HepG2 (cell line): ENCODE data around the gene SNX9. TPM values are rescaled to one million over a fixed set of nuclear protein-coding genes. Genes with fewer than 3 reads are reported as not detected.

ENCODE experiments used
- DR1 ChIP-seq: sonication (generic); formaldehyde crosslinking; IDR thresholded peaks from 2 replicates; pipeline ENCODE4 v1.8.0; 2021; ENCODE audit warnings: mild to moderate bottlenecking, missing genetic modification reagents, inconsistent platforms
- EEA1 ChIP-seq: sonication (generic); formaldehyde crosslinking; IDR thresholded peaks from 2 replicates; pipeline ENCODE4 v1.5.1; 2020; ENCODE audit warnings: mild to moderate bottlenecking, missing genetic modification reagents, borderline replicate concordance
- GFI1 ChIP-seq: sonication (generic); formaldehyde crosslinking; IDR thresholded peaks from 2 replicates; pipeline ENCODE4 v1.5.0; 2020; ENCODE audit warnings: missing genetic modification reagents, mild to moderate bottlenecking, borderline replicate concordance
- HNF4A ChIP-seq: sonication (generic); formaldehyde crosslinking; IDR thresholded peaks from 2 replicates; pipeline ENCODE4 v1.4.0; 2020; ENCODE audit warnings: missing genetic modification reagents
- NFRKB ChIP-seq: fragments of 450-650 bp; IDR thresholded peaks from 2 replicates; pipeline ENCODE4 v1.6.1; 2017
- NR1H2 ChIP-seq: sonication (generic); formaldehyde crosslinking; IDR thresholded peaks from 2 replicates; pipeline ENCODE4 v1.8.1; 2022; ENCODE audit warnings: low read depth, missing genetic modification reagents, borderline replicate concordance
- RBM22 ChIP-seq: fragments of 200-400 bp; formaldehyde crosslinking; optimal IDR thresholded peaks from 2 replicates; pipeline ENCODE3; 2017; ENCODE audit warnings: mild to moderate bottlenecking, low read length, moderate library complexity
- THYN1 ChIP-seq: sonication (generic); formaldehyde crosslinking; IDR thresholded peaks from 2 replicates; pipeline ENCODE4 v1.8.1; 2023; ENCODE audit warnings: low read depth, mild to moderate bottlenecking, moderate library complexity, missing genetic modification reagents, borderline replicate concordance
- ZNF251 ChIP-seq: sonication (generic); formaldehyde crosslinking; IDR thresholded peaks from 2 replicates; pipeline ENCODE4 v1.9.0; 2021; ENCODE audit warnings: mild to moderate bottlenecking, missing genetic modification reagents
- ZNF501 ChIP-seq: sonication (generic); formaldehyde crosslinking; IDR thresholded peaks from 2 replicates; pipeline ENCODE4 v1.5.1; 2020; ENCODE audit warnings: mild to moderate bottlenecking, moderate library complexity, missing genetic modification reagents
- ZNF589 ChIP-seq: sonication (generic); formaldehyde crosslinking; conservative IDR thresholded peaks from 2 replicates; pipeline ENCODE4 v1.8.0; 2022; ENCODE audit warnings: mild to moderate bottlenecking, moderate library complexity, missing genetic modification reagents
- ZSCAN25 ChIP-seq: sonication (generic); formaldehyde crosslinking; IDR thresholded peaks from 2 replicates; pipeline ENCODE4 v1.8.0; 2022; ENCODE audit warnings: mild to moderate bottlenecking, missing genetic modification reagents
- polyA plus RNA-seq, 8 experiments: library from polyadenylated mRNA; depleted of rRNA in 3 of 8; stranded (reverse) in 7 of 8; unstranded in 1 of 8; fragments of >200 nt; fragmentation: Illumina TruSeq in 4 of 8; extraction: Trizol in 4 of 8; gene quantifications; 2 replicates each; pipeline versions ENCODE4 v1.2.1 to v1.2.3, GENCODE V29; 2011 to 2016; ENCODE audit warnings: low read depth in 4 of 8, missing spikeins in 1 of 8, mixed read lengths in 1 of 8; ENCODE audit not compliant: insufficient read depth in 1 of 8
- total RNA-seq, 5 experiments: library from RNA; depleted of rRNA; stranded (reverse); fragments of >200 nt; fragmentation: Illumina TruSeq; extraction: Trizol; gene quantifications; 2 replicates each; pipeline ENCODE4 v1.2.3, GENCODE V29; 2016; ENCODE audit warnings: low read depth in 1 of 5
- TF ChIP-seq, protein P1 (sequence below): sonication (generic); formaldehyde crosslinking; IDR thresholded peaks from 2 replicates; pipeline ENCODE4 v1.5.1; 2020; ENCODE audit warnings: mild to moderate bottlenecking, missing genetic modification reagents, borderline replicate concordance
- TF ChIP-seq, protein P2 (sequence below): sonication (generic); formaldehyde crosslinking; conservative IDR thresholded peaks from 2 replicates; pipeline ENCODE4 v1.4.0; 2020; ENCODE audit warnings: missing genetic modification reagents
- TF ChIP-seq, protein P3 (sequence below): sonication (generic); formaldehyde crosslinking; IDR thresholded peaks from 2 replicates; pipeline ENCODE4 v1.5.0; 2020; ENCODE audit warnings: missing genetic modification reagents

Gene SNX9
- total and polyA plus RNA-seq, 2 of the 13 experiments (the other 11 are each of a cell fraction or from before 2014, with no cell fraction given) = 21.9 to 36.0 TPM

DNA sequence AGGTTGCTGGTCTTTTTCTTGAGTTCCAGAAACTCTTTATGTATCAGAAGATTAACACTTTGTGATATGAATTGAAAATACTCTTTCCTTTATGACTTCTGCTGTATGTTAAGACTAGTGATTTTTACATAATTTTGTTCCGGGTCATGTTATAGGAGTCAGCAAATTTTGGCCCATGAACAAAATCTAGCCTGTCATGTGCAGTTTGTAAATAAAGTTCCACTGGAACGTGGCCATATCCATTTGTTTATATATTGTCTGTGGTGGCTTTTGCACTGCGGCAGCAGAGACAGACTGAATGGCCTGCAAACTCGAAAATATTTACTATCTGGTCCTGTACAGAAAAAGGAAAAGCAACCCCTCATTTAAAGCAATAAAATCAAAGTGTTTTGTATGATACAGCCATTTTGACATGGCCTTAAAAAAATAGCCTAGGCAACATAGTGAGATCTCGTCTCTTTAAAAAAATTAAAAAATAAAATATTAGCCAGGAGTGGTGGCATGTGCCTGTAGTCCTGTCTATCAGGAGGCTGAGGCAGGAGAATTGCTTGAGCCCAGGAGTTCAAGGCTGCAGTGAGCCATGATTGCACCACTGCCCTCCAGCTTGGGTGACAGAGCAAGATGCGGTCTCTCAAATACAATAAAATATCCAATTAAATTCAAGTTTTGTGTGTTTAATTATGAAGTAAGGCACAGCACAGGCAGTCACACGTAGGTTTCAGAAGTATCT is 36.9 kb downstream of the SNX9 start (continued):
- TF ChIP-seq, protein P1, sequence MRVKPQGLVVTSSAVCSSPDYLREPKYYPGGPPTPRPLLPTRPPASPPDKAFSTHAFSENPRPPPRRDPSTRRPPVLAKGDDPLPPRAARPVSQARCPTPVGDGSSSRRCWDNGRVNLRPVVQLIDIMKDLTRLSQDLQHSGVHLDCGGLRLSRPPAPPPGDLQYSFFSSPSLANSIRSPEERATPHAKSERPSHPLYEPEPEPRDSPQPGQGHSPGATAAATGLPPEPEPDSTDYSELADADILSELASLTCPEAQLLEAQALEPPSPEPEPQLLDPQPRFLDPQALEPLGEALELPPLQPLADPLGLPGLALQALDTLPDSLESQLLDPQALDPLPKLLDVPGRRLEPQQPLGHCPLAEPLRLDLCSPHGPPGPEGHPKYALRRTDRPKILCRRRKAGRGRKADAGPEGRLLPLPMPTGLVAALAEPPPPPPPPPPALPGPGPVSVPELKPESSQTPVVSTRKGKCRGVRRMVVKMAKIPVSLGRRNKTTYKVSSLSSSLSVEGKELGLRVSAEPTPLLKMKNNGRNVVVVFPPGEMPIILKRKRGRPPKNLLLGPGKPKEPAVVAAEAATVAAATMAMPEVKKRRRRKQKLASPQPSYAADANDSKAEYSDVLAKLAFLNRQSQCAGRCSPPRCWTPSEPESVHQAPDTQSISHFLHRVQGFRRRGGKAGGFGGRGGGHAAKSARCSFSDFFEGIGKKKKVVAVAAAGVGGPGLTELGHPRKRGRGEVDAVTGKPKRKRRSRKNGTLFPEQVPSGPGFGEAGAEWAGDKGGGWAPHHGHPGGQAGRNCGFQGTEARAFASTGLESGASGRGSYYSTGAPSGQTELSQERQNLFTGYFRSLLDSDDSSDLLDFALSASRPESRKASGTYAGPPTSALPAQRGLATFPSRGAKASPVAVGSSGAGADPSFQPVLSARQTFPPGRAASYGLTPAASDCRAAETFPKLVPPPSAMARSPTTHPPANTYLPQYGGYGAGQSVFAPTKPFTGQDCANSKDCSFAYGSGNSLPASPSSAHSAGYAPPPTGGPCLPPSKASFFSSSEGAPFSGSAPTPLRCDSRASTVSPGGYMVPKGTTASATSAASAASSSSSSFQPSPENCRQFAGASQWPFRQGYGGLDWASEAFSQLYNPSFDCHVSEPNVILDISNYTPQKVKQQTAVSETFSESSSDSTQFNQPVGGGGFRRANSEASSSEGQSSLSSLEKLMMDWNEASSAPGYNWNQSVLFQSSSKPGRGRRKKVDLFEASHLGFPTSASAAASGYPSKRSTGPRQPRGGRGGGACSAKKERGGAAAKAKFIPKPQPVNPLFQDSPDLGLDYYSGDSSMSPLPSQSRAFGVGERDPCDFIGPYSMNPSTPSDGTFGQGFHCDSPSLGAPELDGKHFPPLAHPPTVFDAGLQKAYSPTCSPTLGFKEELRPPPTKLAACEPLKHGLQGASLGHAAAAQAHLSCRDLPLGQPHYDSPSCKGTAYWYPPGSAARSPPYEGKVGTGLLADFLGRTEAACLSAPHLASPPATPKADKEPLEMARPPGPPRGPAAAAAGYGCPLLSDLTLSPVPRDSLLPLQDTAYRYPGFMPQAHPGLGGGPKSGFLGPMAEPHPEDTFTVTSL (CRISPR knock-in tag) = peak; percentile 32; the same call in 1 of the 2 replicates
- TF ChIP-seq HNF4A (CRISPR knock-in tag) (0 out of 2 replicates have a peak, but pooled peaks have one; percentile 8), NFRKB (no peak), ZSCAN25 (no peak), RBM22 (no peak), NR1H2 (CRISPR knock-in tag) (no peak), EEA1 (CRISPR knock-in tag) (no peak), ZNF251 (no peak), ZNF589 (CRISPR knock-in tag) (no peak), DR1 (CRISPR knock-in tag) (no peak), GFI1 (no peak), THYN1 (CRISPR knock-in tag) (no peak), ZNF501 (CRISPR knock-in tag) (no peak)
- TF ChIP-seq, protein P2, sequence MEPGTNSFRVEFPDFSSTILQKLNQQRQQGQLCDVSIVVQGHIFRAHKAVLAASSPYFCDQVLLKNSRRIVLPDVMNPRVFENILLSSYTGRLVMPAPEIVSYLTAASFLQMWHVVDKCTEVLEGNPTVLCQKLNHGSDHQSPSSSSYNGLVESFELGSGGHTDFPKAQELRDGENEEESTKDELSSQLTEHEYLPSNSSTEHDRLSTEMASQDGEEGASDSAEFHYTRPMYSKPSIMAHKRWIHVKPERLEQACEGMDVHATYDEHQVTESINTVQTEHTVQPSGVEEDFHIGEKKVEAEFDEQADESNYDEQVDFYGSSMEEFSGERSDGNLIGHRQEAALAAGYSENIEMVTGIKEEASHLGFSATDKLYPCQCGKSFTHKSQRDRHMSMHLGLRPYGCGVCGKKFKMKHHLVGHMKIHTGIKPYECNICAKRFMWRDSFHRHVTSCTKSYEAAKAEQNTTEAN (CRISPR knock-in tag) = 0 out of 2 replicates have a peak, but pooled peaks have one; percentile 34
- TF ChIP-seq, protein P3, sequence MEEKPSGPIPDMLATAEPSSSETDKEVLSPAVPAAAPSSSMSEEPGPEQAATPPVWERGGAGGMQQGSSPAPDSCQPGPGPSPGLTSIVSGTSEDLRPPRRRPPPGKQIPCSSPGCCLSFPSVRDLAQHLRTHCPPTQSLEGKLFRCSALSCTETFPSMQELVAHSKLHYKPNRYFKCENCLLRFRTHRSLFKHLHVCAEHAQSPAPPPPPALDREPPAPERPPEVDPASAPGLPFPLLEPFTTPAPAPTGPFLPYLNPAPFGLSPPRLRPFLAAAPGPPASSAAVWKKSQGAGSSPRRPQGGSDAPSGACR (CRISPR knock-in tag) = 0 out of 2 replicates have a peak, but pooled peaks have one; percentile 42
